ACC112 (cell line): ENCODE data around the gene MFSD12.
A peak's percentile ranks its signal among the peaks of the same experiment; 100 is the strongest.
"Not testable (repeated sequence)": the region's sequence is repeated elsewhere in the genome, so short reads cannot be mapped to it uniquely, and the experiment has no call there.

Experiments used
- H2AFZ ChIP-seq: fragments of 200-600 bp; sonication (generic); one replicate; pipeline ENCODE4 v1.6.0; 2017; ENCODE audit warnings: antibody characterized with exemption, low read length; ENCODE audit not compliant: unreplicated experiment
- H3K27ac ChIP-seq: fragments of 200-600 bp; sonication (generic); 2 replicates; pipeline ENCODE4 v1.5.1; 2014; ENCODE audit warnings: low read depth, mild to moderate bottlenecking, antibody characterized with exemption, low read length, moderate library complexity
- H3K27me3 ChIP-seq: fragments of 200-600 bp; sonication (generic); 2 replicates; pipeline ENCODE4 v1.6.1; 2014; ENCODE audit warnings: mild to moderate bottlenecking, antibody characterized with exemption, low read length, moderate library complexity, mixed read lengths; ENCODE audit not compliant: insufficient read depth
- H3K36me3 ChIP-seq: fragments of 200-600 bp; sonication (generic); 2 replicates; pipeline ENCODE4 v1.6.1; 2016; ENCODE audit warnings: mild to moderate bottlenecking, antibody characterized with exemption, low read length, moderate library complexity, mixed read lengths; ENCODE audit not compliant: insufficient read depth
- H3K4me1 ChIP-seq: fragments of 200-600 bp; sonication (generic); one replicate; pipeline ENCODE4 v1.6.1; 2016; ENCODE audit warnings: low read length, mixed read lengths; ENCODE audit not compliant: insufficient read depth, unreplicated experiment, control insufficient read depth
- H3K4me3 ChIP-seq: fragments of 200-600 bp; sonication (generic); 2 replicates; pipeline ENCODE4 v1.5.1; 2014; ENCODE audit warnings: mild to moderate bottlenecking, low read depth, low read length
- H3K79me2 ChIP-seq: fragments of 200-600 bp; sonication (generic); one replicate; pipeline ENCODE4 v1.6.0; 2016; ENCODE audit warnings: low read length; ENCODE audit not compliant: control insufficient read depth, unreplicated experiment, insufficient read depth

Gene MFSD12

DNA sequence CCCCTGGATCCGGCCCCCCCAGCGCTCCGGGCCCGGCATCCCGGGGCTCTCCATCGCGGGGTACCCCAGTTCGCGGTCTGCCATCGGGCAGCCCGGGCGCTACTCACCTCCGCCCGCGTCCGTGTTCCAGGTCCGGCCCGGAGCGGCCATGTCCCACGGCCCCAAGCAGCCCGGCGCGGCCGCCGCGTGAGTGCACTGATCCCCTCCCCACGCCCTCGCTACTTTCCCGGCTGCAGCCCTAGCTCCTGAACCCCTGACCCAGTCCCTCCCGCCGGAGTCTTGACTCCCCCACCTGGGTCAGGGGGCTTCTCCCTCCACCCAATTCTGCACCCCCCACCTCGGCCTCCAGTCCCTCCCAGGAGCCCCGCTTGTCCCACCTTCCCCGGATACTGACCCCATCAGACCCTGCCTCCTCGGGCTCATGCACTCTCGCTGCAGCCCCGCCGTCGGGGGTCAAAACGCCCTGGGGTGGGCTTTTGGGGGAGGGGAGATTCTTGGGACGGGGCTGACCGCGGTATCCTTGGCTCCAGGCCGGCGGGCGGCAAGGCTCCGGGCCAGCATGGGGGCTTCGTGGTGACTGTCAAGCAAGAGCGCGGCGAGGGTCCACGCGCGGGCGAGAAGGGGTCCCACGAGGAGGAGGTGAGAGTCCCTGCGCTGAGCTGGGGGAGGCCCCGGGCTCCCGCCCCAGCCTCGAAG, 15.9 kb upstream of the MFSD12 start:
- H3K4me3 ChIP-seq = peak overlapping the region; percentile 93
- no peaks in the 10 kb centered on the region for H3K4me1 ChIP-seq
- no peaks in the 10 kb centered on the region for H3K27me3 ChIP-seq
- no peaks in the 10 kb centered on the region; the same call in 1 of the 2 replicates for H3K36me3 ChIP-seq
- H2AFZ ChIP-seq = no peak overlapping the region
- H3K79me2 ChIP-seq = no peaks in the 10 kb centered on the region
- H3K27ac ChIP-seq = peak overlapping the region; percentile 39; the same call in 1 of the 2 replicates

DNA sequence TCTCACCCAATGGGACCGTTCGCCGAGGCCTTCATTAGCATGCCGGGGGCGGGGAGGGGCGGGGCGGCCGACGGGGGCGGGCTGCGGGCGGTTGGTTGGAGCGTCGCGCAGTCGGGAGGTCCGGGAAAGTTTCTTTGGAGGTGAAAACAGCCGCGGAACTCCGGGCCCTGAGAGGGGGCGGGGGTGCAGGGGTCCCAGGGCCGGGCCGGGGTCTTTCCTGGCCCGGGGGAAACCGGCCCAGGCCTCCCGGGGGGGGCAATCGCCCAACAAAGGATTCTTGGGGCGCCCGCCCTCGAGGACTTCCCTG, 15.4 kb upstream of the MFSD12 start, which contains the start of gene HMG20B:
Gene HMG20B, plus strand, starts transcription at position 90 of the 307 bp plus-strand sequence. CDS start 366 bp downstream, outside the sequence.
- H2AFZ ChIP-seq = peak within 1 kb of the TSS; percentile 85
- no peaks in the 10 kb centered on the region for H3K4me1 ChIP-seq
- H3K27ac ChIP-seq = peak within 1 kb of the TSS; percentile 39; the same call in 1 of the 2 replicates

DNA sequence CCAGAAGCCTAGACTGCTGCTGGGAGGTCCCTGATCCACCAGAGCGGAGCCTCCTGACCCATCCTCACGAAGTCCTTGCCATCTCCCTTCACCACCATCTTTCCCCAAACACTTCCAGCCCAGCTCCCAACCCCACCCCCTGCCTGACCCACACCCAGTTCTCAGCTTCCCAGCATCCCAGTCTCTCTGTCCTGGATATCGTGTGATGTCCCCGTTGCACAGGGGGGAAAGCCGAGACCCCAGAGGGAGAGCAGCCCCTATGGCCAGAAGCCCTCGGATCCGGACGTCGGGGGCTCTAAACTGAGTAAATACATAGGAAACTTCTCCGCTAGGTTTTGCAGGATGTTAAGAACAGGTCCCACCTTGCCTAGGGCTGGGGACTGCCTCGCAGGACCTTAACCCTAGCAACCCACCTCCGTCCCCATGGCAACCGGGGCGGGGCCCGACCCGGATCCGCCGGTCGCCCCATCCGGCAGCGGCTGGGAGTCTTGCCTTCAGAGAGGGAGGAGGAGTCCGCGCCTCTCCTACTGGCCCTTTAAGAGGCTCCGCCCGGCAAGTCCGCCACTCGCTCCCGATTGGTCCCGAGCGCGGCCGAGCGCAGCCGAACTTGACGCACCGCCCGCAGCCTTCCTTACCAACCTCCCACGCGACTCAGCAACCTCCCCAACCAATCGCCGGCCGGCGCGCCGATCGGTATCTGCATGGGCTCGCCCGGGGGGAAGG, 14.9 kb upstream of the MFSD12 start:
- Histone ChIP-seq H3K36me3 (no peaks in the 10 kb centered on the region; the same call in 1 of the 2 replicates), H2AFZ (peak overlapping the region; percentile 85), H3K4me1 (no peaks in the 10 kb centered on the region), H3K4me3 (peak overlapping the region; percentile 81), H3K27me3 (no peaks in the 10 kb centered on the region), H3K27ac (no peak overlapping the region), H3K79me2 (no peaks in the 10 kb centered on the region)

More for the DNA sequence above, 15.4 kb upstream of the MFSD12 start, which contains the start of gene HMG20B:
- H3K79me2 ChIP-seq = no peaks in the 10 kb centered on the region
- no peaks in the 10 kb centered on the region for H3K27me3 ChIP-seq
- H3K36me3 ChIP-seq = no peaks in the 10 kb centered on the region; the same call in 1 of the 2 replicates
- peak within 1 kb of the TSS; percentile 93 for H3K4me3 ChIP-seq

DNA sequence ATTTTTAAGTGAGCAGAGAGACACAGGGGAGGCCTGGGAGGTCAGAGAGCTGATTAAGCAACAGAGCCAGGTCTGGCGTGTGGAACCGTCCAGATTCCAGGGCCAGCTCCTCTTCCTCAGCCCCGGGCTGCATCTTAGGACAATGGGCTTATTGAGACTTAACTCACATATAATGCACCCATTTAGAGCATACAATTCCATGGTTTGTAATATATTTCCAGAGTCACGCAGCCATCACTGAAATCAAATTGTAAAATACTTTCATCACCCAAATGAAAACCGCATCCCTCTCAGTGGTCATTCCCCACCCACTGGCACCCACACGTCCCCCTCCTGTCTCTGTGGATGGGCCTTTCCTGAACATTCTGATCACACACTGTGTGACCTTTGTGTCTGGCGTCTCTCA, 13.2 kb upstream of the MFSD12 start:
- Histone ChIP-seq H3K36me3 (no peaks in the 10 kb centered on the region; the same call in 1 of the 2 replicates), H3K79me2 (no peaks in the 10 kb centered on the region), H3K27ac (no peak overlapping the region), H3K4me1 (no peaks in the 10 kb centered on the region), H2AFZ (no peak overlapping the region), H3K27me3 (no peaks in the 10 kb centered on the region), H3K4me3 (no peak overlapping the region)

DNA sequence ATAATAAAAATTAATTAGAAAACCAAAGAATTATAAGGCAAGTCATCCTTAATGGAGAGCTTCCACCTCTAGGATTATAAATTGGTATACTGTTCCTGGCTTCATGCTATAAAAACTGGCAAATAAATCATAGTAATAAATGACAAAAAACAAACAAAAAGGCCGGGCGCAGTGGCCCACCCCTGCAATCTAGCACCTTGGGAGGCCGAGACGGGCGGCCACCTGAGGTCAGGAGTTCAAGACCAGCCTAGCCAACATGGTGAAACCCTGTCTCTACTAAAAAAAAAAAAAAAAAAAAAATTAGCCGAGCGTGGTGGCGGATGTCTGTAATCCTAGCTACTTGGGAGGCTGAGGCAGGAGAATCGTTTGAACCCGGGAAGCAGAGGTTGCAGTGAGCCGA, 12.7 kb upstream of the MFSD12 start:
- H3K27ac ChIP-seq, H3K4me1 ChIP-seq, H3K4me3 ChIP-seq, H3K79me2 ChIP-seq, H3K27me3 ChIP-seq, H2AFZ ChIP-seq, H3K36me3 ChIP-seq: not testable (repeated sequence)

DNA sequence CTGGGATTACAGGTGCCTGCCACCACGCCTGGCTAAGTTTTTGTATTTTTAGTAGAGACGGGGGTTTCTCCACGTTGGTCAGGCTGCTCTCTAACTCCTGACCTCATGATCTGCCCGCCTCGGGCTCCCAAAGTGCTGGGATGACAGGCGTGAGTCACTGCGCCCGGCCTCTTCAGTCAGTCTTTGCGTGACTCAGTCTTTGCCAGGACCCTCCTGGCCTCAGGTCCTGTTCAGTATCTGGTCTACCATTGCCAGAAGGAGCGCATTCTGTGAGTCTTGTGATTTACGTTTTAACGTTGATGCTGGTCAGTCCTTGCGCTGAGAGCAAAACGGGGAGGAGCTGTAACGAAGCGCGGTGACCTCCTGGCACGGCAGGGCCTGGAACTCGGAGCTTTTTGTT, 7.8 kb upstream of the MFSD12 start:
- H3K4me1 ChIP-seq = no peaks in the 10 kb centered on the region
- no peaks in the 10 kb centered on the region for H3K27me3 ChIP-seq

DNA sequence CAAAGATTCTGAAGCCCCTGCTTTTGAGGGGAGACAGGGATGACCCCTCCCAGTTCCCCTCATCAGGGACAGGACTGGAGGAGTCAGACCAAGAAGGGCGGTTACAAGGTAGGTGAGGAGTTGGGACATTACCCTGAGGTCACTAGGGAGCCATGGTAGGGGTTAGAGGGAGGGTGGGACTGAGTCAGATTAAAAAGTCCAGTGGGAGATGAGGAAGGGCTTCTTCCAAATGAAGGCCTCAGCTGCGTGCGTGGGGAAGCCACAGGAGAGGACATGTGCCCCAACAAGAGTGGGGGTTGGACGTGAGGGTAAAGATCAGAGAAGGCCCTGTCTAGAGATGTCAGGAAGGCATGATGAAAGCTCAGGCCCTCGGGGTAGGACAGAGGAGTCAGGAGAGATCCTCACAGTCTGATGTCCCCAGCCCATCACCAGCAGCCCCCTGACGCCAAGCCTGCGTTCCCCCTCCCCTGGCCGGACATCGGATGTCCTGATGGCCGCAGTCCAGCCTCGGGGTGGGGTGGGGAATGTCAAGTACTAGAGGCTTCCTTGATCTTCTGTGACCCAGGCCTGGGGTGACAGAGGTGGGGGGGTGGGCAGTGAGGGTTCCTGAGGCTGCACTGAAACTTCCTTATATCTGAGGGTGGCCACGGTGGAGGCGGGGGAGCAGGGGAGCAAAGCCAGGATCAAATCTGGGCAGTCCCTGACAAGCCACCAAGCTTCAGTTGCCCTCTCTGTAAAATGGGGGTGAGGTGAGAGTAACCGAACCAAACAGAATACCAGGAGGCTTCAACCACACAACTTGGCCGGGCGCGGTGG, 6.5 kb upstream of the MFSD12 start:
- no peaks in the 10 kb centered on the region for H3K4me1 ChIP-seq
- no peaks in the 10 kb centered on the region for H3K79me2 ChIP-seq
- H3K27ac ChIP-seq = no peak overlapping the region
- H3K4me3 ChIP-seq = no peak overlapping the region
- H3K36me3 ChIP-seq = no peaks in the 10 kb centered on the region
- H2AFZ ChIP-seq = no peak overlapping the region
- H3K27me3 ChIP-seq = no peaks in the 10 kb centered on the region

More for the DNA sequence above, 7.8 kb upstream of the MFSD12 start:
- no peak overlapping the region for H2AFZ ChIP-seq
- H3K4me3 ChIP-seq = no peak overlapping the region
- H3K36me3 ChIP-seq = no peaks in the 10 kb centered on the region
- H3K79me2 ChIP-seq = no peaks in the 10 kb centered on the region
- no peak overlapping the region for H3K27ac ChIP-seq

DNA sequence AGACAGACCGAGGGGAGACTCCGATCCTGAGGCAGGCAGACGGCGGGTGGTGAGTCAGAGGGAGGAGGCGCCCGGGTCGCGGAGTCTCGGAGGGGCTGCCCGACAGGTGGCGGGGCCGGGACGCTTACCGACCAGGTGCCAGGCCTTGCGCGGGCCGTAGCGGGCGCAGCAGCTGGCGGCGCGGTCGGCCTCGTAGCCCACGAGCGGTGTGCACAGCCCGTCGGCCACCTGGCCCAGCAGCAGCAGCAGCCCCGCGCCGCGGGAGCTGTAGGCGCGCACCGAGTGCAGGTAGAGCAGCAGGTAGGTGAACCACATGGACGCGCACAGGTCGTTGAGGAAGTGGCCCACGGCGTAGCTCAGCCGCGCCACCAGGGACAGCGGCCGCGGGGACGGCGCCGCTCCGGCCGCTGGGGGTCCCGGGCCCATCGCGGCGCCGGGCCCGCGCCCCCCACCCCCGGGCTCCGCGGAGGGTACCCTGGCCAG, 367 bp downstream of the MFSD12 start:
- Histone ChIP-seq H2AFZ (peak overlapping the region; percentile 14), H3K27ac (no peak overlapping the region; the same call in 1 of the 2 replicates)

DNA sequence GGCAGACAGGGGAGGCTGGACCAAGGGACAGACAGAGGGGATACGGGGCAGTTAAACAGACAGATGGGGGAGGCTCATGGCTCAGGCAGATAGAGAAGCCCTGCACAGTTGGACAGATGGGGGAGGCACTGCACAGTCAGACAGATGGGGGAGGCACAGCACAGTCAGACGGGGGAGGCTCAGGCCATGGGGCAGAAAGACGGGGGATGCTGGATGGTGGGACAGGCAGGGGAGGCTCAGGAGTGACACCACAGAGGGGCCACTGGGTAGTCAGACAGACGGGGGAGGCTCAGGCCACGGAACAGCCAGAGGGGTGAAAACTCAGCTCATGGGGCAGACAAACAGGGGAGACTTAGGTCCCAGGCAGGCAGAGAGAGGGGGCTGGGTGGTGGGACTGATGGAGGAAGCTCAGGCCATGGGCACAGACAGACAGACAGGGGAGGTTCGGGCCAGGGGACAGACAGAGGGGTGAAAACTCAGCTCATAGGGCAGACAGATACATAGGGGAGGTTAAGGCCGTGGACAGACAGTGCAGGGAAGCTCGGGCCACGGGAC, 886 bp downstream of the MFSD12 start:
- no peaks in the 10 kb centered on the region for H3K36me3 ChIP-seq
- no peaks in the 10 kb centered on the region for H3K27me3 ChIP-seq
- peak overlapping the region; percentile 95 for H3K4me3 ChIP-seq
- H2AFZ ChIP-seq = no peak overlapping the region
- peaks cover 44% of the 10 kb centered on the region for H3K79me2 ChIP-seq
- H3K27ac ChIP-seq = peak overlapping the region; percentile 29; the same call in 1 of the 2 replicates
- H3K4me1 ChIP-seq = peaks cover 11% of the 10 kb centered on the region

More for the DNA sequence above, 367 bp downstream of the MFSD12 start:
- Histone ChIP-seq H3K4me3 (peak overlapping the region; percentile 95), H3K4me1 (peaks cover 11% of the 10 kb centered on the region), H3K27me3 (no peaks in the 10 kb centered on the region), H3K79me2 (peaks cover 39% of the 10 kb centered on the region), H3K36me3 (no peaks in the 10 kb centered on the region)
